Psoas muscle (tissue), 8 donors: Measurements from ENCODE around the gene RAD9A. TPM values are rescaled to one million over a fixed set of nuclear protein-coding genes. Genes with fewer than 3 reads are reported as not detected.
A peak's percentile ranks its signal among the peaks of the same experiment; 100 is the strongest.

Source experiments
- ATAC-seq, 4 donors: fragments of 200-7000 bp; cut with Tn5 transposase; one replicate each; pipeline ENCODE4 v1.9.1; 2020; ENCODE audit warnings: moderate library complexity in 3 of 4, mild to moderate bottlenecking in 2 of 4
- DNase-seq, 2 donors: peaks; one replicate each; pipeline ENCODE4 v3.0.0-alpha.2; 2020
- H3K27ac ChIP-seq: fragments of 200-600 bp; one replicate; pipeline ENCODE4 v1.8.0; 2022
- H3K27me3 ChIP-seq, 3 donors: fragments of 200-600 bp in 1 of 3; one replicate each; pipeline versions ENCODE4 v1.6.1 to v1.8.0; 2013 to 2022; ENCODE audit warnings: low read length in 2 of 3, mild to moderate bottlenecking in 2 of 3, moderate library complexity in 1 of 3; ENCODE audit not compliant: insufficient read depth in 3 of 3
- H3K36me3 ChIP-seq, 2 donors: fragments of 200-600 bp in 1 of 2; one replicate each; pipeline versions ENCODE4 v1.6.1 to v1.8.0; 2013 to 2022; ENCODE audit warnings: low read depth in 1 of 2, mild to moderate bottlenecking in 1 of 2, moderate library complexity in 1 of 2; ENCODE audit not compliant: insufficient read depth in 1 of 2
- H3K4me1 ChIP-seq: fragments of 200-600 bp; one replicate; pipeline ENCODE4 v1.8.0; 2022
- H3K4me3 ChIP-seq: fragments of 200-600 bp; one replicate; pipeline ENCODE4 v1.8.0; 2022; ENCODE audit warnings: mild to moderate bottlenecking
- H3K9me3 ChIP-seq: fragments of 200-600 bp; one replicate; pipeline ENCODE4 v1.8.0; 2022
- WGBS, 3 donors: extraction: QIAGEN DNeasy Blood & Tissue Kit; methylation state at CpG; one replicate each; pipeline versions ENCODE4 v1.1.6 to v1.1.7; 2013; 5-methylcytosine and 5-hydroxymethylcytosine counted together
- intact Hi-C, 2 donors: fragments of 100-400 bp; cut with DNase I; formaldehyde crosslinking; loops; one replicate each; pipeline versions ENCODE4 v1.11.0 to v1.14.2; 2022
- polyA plus RNA-seq, 3 donors: library from polyadenylated mRNA; stranded (reverse); fragments of 200-250 nt; gene quantifications; one replicate each; pipeline ENCODE4 v1.2.3, GENCODE V29; 2013
- total RNA-seq, 4 donors: library from RNA; stranded (reverse); fragmentation: NEBNext Ultra II Directional in 2 of 4; extraction: Animal tissue kit (Norgen Biotek cat#: 25700) in 2 of 4; gene quantifications; one replicate each; pipeline versions ENCODE4 v1.2.1 to v1.2.4, GENCODE V29; 2021 to 2023
- TF ChIP-seq, protein P1 (sequence below): fragments of 200-600 bp; IDR thresholded peaks from one replicate; pipeline ENCODE4 v1.8.0; 2022; ENCODE audit warnings: antibody characterized with exemption
- donor health status: healthy with polysubstance abuse.
- donor health status: DM: no; HTN: no; CAD: no; lungs with moderate emphysema.
- donor health status: Bipolar disorder and iron deficiency.
- donor health status: healthy.
- donor health status: DM: yes; HTN: yes; CAD: no.
- donor health status: DM: no; HTN: no; CAD: no.
- donor health status: DM: no; HTN: no; CAD: no.
- donor health status: DM: yes; HTN: yes; CAD: no.

Gene RAD9A
- total and polyA plus RNA-seq, 7 donors = 1.8 to 12.3 (median 6.7) TPM

DNA sequence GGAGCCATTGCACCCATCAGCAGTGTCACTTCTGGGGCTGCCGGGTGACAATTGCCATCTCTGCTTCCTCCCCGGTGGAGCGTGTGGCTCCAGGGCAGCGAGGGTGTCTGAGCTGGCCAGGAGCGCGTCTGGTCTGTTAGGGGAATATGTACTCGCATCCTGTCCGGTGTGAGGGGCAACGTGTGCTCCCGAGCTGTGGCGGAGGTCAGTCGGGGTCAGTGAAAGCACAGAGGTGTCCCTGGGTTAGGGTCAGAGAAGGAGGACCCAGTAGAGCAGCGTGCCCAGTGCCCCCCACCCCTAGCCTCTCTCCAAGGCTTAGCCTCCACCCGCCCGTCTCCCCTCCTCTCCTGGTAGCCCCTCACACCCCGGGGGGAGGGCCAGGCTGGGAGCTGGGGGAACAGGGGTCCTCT is 19.9 kb upstream of the RAD9A start:
- DNase-seq (no peak), ATAC-seq (no peak)
- intact Hi-C loops = no loop called here
- peak overlapping the region; percentile 76 for H3K4me3 ChIP-seq
- H3K4me1 ChIP-seq = peaks cover 16% of the 10 kb centered on the region
- H3K36me3 ChIP-seq = no peaks in the 10 kb centered on the region
- H3K27ac ChIP-seq = no peak overlapping the region
- WGBS, 3 donors = 16 to 32% (median 18%) methylated on average over 16 of the region's 16 CpGs
- H3K27me3 ChIP-seq = peaks cover 0 to 48% (median 8%) of the 10 kb centered on the region in 3 donors
- H3K9me3 ChIP-seq = no peaks in the 10 kb centered on the region
- TF ChIP-seq, protein P1, sequence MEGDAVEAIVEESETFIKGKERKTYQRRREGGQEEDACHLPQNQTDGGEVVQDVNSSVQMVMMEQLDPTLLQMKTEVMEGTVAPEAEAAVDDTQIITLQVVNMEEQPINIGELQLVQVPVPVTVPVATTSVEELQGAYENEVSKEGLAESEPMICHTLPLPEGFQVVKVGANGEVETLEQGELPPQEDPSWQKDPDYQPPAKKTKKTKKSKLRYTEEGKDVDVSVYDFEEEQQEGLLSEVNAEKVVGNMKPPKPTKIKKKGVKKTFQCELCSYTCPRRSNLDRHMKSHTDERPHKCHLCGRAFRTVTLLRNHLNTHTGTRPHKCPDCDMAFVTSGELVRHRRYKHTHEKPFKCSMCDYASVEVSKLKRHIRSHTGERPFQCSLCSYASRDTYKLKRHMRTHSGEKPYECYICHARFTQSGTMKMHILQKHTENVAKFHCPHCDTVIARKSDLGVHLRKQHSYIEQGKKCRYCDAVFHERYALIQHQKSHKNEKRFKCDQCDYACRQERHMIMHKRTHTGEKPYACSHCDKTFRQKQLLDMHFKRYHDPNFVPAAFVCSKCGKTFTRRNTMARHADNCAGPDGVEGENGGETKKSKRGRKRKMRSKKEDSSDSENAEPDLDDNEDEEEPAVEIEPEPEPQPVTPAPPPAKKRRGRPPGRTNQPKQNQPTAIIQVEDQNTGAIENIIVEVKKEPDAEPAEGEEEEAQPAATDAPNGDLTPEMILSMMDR = no peak

DNA sequence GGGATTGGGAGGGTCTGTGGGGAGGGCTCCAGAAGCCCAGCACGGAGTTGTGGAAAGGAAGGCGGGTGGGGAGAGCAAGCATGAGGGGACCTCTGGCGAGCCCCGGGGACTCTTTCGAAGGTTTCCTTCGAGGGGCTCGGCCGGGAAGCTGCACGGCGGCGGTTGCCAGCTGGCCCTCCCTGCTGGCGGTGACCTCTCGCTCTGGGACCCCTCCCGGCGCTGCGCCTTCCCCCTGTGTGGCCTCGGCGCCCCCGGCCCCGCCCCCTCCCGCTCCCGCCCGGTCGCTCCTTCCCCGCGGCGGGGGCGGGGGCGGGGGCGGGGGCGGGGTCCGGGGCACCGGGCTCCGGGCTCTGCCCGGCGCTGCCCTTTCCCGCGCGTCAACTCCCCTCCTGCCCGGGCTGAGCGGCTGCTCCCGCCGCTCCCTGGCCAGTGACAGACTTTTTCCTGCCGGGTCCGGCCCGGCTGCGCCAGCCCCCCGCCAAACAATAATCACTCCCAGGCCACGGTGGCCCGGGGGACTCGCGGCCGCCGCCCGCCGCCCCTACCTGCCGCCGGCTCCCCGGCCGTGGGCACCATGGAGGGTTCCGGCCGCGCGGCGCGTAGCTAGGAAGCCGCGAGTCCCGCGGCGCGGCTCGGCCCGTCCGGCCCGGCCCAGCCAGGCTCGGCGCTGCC is 19.3 kb upstream of the RAD9A start:
- H3K36me3 ChIP-seq = no peaks in the 10 kb centered on the region
- no peaks in the 10 kb centered on the region for H3K9me3 ChIP-seq
- peak overlapping the region; percentile 65 for H3K27ac ChIP-seq
- peak in 1 of 2 donors; percentile 51 for DNase-seq
- peaks cover 0 to 44% (median 8%) of the 10 kb centered on the region in 3 donors for H3K27me3 ChIP-seq
- intact Hi-C loops = no loop called here
- TF ChIP-seq, protein P1 = no peak
- 1 to 3% (median 1%) methylated on average over 6 to 71 of the region's 78 CpGs for WGBS, 3 donors
- peak overlapping the region; percentile 76 for H3K4me3 ChIP-seq
- no peak for ATAC-seq
- H3K4me1 ChIP-seq = peaks cover 16% of the 10 kb centered on the region

DNA sequence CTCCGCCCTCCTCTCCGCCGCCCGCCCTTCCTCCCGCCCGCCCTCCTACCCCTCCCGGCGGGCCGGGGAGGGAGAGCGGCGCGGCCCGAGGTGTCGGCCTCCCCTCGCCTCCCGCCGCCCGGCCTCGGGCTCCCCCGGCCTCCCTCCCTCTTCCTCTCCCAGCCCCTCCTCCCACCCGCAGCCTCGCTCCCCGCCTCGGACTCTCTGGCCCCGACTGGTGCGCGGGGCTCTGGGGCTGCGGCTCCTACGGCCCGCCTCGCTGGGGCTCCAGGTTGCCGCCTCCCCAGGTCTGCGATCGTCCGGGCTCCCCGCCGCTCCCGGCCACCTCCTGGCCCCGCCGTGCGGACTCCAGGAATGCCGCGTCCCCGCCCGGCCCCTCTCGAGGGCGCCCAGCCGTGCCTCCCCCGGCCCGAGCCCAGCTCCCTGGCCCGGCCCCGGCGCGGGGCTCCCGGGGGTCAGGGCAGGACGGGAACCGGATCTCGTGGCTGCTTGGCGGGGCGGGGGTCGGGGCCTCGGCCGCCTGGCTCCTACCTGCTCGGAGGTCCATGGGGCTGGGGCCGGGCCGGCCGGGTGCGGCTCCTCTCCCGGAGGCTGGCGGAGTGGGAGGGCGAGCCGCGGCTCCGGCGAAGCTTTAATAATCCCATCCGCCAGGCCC is 18.7 kb upstream of the RAD9A start, which contains the start of gene CLCF1:
CLCF1 (minus strand) TSS at position 606 of the 655 bp plus-strand sequence; CDS start at position 547, 59 bp downstream.
- intact Hi-C loops = no loop called here
- H3K4me3 ChIP-seq = peak within 1 kb of the TSS; percentile 76
- DNase-seq (peak; percentile 69 to 73), ATAC-seq (peak; percentile 30 to 47 (median 39))
- 0 to 1% (median 0%) methylated on average over 30 to 71 of the region's 76 CpGs for WGBS, 3 donors
- peaks cover 0 to 38% (median 8%) of the 10 kb centered on the region in 3 donors for H3K27me3 ChIP-seq
- peaks cover 16% of the 10 kb centered on the region for H3K4me1 ChIP-seq
- H3K9me3 ChIP-seq = no peaks in the 10 kb centered on the region
- no peaks in the 10 kb centered on the region for H3K36me3 ChIP-seq
- TF ChIP-seq, protein P1 = no peak
- H3K27ac ChIP-seq = peak within 1 kb of the TSS; percentile 65

- no peaks in the 10 kb centered on the region for H3K9me3 ChIP-seq
- intact Hi-C loops = no loop called here
- ATAC-seq = peak; percentile 70 to 82 (median 79)
- peaks cover 0 to 38% (median 8%) of the 10 kb centered on the region in 3 donors for H3K27me3 ChIP-seq
- WGBS, 3 donors = 11 to 22% (median 20%) methylated on average over 24 to 40 of the region's 40 CpGs
- H3K36me3 ChIP-seq = no peaks in the 10 kb centered on the region
- DNase-seq = peak; percentile 84 to 85
- peak overlapping the region; percentile 76 for H3K4me3 ChIP-seq
- H3K4me1 ChIP-seq = peaks cover 16% of the 10 kb centered on the region
- TF ChIP-seq, protein P1 = peak; percentile 42
- peak overlapping the region; percentile 65 for H3K27ac ChIP-seq
Measured at GRCh38 chr11:67373648-67374570, 17.9 kb upstream of the RAD9A start.
